T-helper 2 cell treated with Interferon-gamma antibody and Interleukin-4, amounts not matched to agents 5 μg/mL and 100 μg/mL, for 36 hours (primary cell): ENCODE results near the gene BLCAP.
"Not testable (repeated sequence)": the region's sequence is repeated elsewhere in the genome, so short reads cannot be mapped to it uniquely, and the experiment has no call there.

ENCODE experiments used
- DNase-seq: peaks from one replicate; pipeline ENCODE4 v3.0.0; 2021; ENCODE audit warnings: low spot score
- H3K27ac Mint-ChIP-seq: one replicate; pipeline ENCODE4 v1.8.0; 2021; ENCODE audit warnings: mild to moderate bottlenecking, mixed read lengths
- H3K27me3 Mint-ChIP-seq: one replicate; pipeline ENCODE4 v1.8.0; 2021; ENCODE audit warnings: low read depth, mixed read lengths
- H3K36me3 Mint-ChIP-seq: one replicate; pipeline ENCODE4 v1.8.0; 2021; ENCODE audit warnings: low read depth, mixed read lengths
- H3K4me1 Mint-ChIP-seq: one replicate; pipeline ENCODE4 v1.8.0; 2021; ENCODE audit warnings: low read depth, mixed read lengths
- H3K4me3 Mint-ChIP-seq: one replicate; pipeline ENCODE4 v1.8.0; 2022; ENCODE audit warnings: mild to moderate bottlenecking, moderate library complexity, mixed read lengths
- H3K9me3 Mint-ChIP-seq: one replicate; pipeline ENCODE4 v1.8.0; 2021; ENCODE audit warnings: mixed read lengths

BLCAP gene

DNA sequence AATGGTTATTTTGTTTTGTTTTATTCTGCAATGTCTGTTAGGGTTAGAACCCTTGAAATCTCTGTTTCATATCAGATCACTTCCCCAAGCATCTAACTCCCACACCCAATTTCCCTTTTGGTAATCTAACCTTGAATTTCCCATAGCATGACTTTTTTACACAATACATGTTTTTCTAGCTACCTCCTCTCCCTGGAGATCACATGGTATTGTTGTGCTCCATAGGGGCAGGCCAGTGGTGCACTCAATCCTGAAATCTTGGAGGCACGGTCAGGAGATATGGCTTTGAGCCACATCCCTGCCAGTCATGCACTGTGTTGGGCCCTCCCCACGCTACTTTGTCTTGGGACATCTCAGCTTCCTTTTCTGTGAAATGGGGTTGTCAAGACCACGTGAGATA, 43.3 kb downstream of the BLCAP start:
- H3K27me3 Mint-ChIP-seq = peaks cover 3% of the 10 kb centered on the region
- no peaks in the 10 kb centered on the region for H3K36me3 Mint-ChIP-seq
- no peaks in the 10 kb centered on the region for H3K9me3 Mint-ChIP-seq
- DNase-seq = no peak
- H3K27ac Mint-ChIP-seq = no peak overlapping the region
- H3K4me1 Mint-ChIP-seq = peaks cover 5% of the 10 kb centered on the region
- H3K4me3 Mint-ChIP-seq = no peak overlapping the region

DNA sequence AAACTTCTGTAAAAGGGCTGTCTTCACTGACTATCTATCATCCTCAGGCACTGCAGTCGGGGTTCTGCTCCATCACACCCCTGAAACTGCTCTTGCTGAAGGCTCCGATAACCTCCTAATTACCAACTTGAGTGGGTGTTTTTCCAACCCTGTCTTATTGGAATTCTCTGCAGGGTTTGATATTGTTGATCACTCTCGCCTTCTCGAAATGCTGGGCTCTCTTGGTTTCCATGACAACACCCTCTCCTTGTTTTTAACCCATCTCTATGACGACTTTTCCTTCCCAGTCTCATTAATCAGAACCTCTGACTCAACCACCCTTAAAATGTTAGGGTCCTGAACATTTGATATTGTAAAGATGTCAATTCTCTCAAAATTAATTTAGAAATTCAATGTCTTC, 46.1 kb downstream of the BLCAP start:
- no peak for DNase-seq
- Mint-ChIP-seq H3K36me3 (no peaks in the 10 kb centered on the region), H3K4me1 (peaks cover 5% of the 10 kb centered on the region), H3K4me3 (no peak overlapping the region), H3K9me3 (no peaks in the 10 kb centered on the region), H3K27me3 (peaks cover 7% of the 10 kb centered on the region), H3K27ac (no peak overlapping the region)

DNA sequence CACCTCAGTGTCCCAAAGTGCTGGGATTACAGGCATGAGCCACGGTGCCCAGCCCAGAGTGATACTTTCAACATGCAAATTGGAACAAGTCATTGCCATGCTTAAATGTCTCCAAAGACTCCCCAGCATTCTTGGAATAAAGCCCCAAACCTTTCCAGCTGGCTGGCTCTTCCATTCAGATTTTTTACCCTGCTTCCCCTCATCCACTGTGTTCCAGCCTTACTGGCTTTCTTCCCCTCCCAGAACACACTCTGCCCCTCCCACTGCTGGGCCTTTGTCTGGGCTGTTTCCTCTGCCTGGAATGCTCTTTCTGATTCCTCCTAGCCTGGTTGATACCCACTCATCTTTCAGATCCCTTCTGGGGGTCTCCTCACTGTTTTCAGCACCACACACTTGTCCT, 46.8 kb downstream of the BLCAP start:
- Mint-ChIP-seq H3K36me3 (no peaks in the 10 kb centered on the region), H3K4me1 (peaks cover 5% of the 10 kb centered on the region), H3K27ac (no peak overlapping the region), H3K27me3 (peaks cover 12% of the 10 kb centered on the region), H3K9me3 (no peaks in the 10 kb centered on the region), H3K4me3 (no peak overlapping the region)
- no peak for DNase-seq

DNA sequence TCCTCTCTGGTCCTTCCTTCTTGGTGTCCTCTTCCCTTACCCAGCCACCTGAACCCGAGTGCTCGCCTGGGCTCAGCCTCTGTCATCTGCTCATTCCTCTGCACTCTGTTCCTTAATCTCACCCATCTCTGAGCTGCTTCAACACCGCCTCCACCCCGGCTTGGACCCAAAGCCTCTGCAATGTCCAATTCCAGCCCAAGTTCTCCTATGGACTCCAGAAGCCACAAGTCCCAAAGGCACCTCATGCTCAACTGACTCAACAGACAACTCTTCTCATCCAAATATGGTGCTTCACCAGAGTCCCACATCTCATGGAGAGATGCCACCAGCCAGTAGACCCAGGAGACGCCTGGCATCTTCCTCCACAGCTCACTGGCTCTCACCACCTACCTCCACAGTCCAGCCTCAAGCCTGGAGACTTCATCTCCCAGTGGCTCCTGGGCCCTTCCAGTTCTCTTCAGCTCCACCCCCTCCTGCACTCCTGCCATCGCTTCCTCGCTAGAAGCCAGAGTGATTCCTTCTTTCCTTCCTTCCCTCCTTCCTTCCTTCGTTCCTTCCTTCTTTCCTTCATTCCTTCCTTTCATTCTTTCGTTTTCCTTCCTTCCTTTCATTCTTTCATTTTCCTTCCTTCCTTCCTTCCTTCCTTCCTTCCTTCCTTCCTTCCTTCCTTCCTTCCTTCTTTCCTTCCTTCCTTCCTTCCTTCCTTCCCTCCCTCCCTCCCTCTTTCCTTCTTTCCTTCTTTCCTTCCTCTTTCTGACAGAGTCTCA, 47.6 kb downstream of the BLCAP start:
- Mint-ChIP-seq H3K9me3 (no peaks in the 10 kb centered on the region), H3K4me3 (no peak overlapping the region), H3K36me3 (no peaks in the 10 kb centered on the region), H3K27ac (no peak overlapping the region), H3K27me3 (peaks cover 18% of the 10 kb centered on the region), H3K4me1 (peaks cover 5% of the 10 kb centered on the region)
- DNase-seq = no peak

DNA sequence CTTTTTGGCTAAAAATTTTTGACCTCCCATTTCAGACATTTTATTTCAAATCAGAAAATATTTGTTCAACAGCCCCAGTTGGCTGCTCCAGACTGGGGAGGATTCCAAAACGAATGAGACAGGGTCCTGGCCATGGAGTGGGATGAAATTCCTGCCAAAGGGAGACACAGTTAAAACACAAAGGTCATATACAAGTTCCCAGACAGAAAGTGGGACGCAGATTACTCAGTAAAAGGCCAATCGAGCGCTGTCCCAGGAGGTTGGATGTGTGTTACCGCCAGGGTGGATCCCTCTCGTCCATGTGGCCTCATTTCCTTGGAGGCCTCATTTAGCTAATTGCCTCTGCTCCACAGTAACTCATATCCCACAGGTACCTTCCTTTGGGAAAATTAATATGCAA, 48.4 kb downstream of the BLCAP start:
- Mint-ChIP-seq H3K27ac (no peak overlapping the region), H3K36me3 (no peaks in the 10 kb centered on the region), H3K4me1 (peaks cover 3% of the 10 kb centered on the region), H3K9me3 (no peaks in the 10 kb centered on the region), H3K4me3 (no peak overlapping the region), H3K27me3 (peaks cover 16% of the 10 kb centered on the region)
- no peak for DNase-seq

DNA sequence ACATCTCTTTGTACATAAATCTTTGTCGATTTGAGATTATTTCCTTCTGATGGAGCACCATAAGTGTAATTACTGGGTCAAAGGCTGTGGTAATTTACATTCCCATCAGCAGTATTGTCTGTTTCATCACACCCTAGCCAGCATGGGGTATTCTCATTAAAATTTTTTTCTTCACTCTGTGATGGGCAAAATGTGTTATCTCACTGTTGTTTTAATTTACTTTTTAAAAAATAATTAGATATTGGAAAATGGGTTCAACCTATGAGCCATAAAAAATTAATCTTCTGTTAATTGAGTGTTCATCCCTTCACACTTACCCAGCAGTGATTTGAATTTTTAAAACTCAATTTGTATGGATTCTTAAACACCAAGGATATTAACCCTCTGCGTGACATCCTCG, 50.6 kb downstream of the BLCAP start:
- no peak for DNase-seq
- Mint-ChIP-seq H3K9me3 (no peaks in the 10 kb centered on the region), H3K4me1 (no peaks in the 10 kb centered on the region), H3K36me3 (no peaks in the 10 kb centered on the region), H3K4me3 (no peak overlapping the region), H3K27ac (no peak overlapping the region), H3K27me3 (peaks cover 16% of the 10 kb centered on the region)

DNA sequence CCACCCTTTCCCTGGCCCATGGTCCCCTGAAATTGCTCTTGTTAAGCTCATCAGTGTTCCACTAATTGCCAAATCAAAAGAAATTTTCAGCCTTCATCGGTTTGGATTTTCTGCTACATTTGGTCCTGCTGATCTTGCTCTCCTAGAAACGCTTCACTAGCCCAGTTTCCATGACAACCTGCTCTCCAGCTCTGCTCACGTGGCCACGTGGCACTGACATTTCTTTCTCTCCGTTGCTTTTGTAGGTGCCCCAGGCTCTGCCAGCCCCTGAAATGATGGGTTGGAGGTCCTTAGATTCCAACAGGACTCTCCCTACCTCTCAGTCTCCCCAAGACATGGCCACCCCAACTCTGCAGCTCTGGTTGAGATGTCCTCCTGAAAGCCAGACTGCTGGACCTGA, 52.4 kb downstream of the BLCAP start:
- H3K27me3 Mint-ChIP-seq = peaks cover 16% of the 10 kb centered on the region
- H3K4me3 Mint-ChIP-seq = no peak overlapping the region
- no peaks in the 10 kb centered on the region for H3K9me3 Mint-ChIP-seq
- DNase-seq = no peak
- no peaks in the 10 kb centered on the region for H3K36me3 Mint-ChIP-seq
- no peaks in the 10 kb centered on the region for H3K4me1 Mint-ChIP-seq
- no peak overlapping the region for H3K27ac Mint-ChIP-seq

DNA sequence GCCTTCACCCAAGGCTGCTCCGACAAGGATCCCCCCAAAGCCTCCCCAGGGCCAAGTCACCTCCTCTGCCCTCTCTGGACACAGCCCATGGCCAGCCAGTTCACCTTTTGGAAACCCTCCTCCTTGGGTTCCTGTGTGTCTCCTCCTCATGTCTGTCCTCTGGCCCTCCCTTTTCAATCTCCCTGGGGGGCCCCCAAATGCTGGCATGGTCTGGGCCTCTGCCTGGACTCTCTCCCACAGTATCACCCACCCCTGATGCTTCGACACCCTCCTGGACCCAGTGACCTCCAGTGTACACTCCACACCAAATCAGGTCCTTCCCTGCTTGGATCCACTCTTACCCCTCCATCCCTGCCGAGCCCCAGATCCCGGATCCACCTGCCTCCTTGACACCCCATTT, 53.3 kb downstream of the BLCAP start:
- H3K27me3 Mint-ChIP-seq = peaks cover 16% of the 10 kb centered on the region
- no peak overlapping the region for H3K27ac Mint-ChIP-seq
- no peak overlapping the region for H3K4me3 Mint-ChIP-seq
- H3K4me1 Mint-ChIP-seq = no peaks in the 10 kb centered on the region
- DNase-seq = no peak
- H3K9me3 Mint-ChIP-seq = no peaks in the 10 kb centered on the region
- no peaks in the 10 kb centered on the region for H3K36me3 Mint-ChIP-seq

DNA sequence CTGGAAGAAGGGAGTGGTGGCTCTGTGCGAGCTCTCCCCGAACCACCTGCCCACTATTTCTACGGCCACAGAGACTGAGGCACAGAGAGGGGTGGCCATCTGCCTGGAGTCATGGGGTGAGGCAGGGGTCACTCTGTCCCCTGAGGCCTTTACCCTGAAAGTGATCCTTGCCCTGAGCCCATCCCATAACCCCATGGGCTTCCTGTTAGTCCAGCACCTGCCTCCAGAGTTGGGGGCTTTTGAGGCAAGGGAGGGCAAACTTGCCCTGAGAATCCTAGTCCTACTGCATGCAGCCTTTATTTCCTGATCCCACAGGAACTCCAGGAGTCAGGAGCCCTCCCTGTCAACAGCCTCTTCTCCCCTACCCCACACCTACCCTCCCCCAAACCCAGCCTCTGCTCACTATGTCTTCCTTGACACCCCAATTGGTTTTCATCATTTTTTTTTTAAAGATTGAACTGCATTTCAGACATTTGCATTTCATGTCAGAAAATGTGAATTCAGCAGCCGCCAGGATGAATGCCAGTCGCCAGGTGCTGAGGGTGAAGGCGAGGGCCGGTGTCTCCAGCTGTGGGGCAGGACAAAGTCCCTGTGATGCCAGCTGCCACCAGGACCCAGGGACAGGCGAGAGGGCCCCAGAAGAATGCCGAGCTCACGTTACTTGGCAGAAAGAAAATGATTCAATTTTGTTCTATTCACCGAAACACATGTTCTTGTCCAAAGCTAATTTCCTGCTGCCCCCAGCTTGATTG, 54.3 kb downstream of the BLCAP start:
- no peak for DNase-seq
- H3K36me3 Mint-ChIP-seq = no peaks in the 10 kb centered on the region
- no peaks in the 10 kb centered on the region for H3K4me1 Mint-ChIP-seq
- H3K27me3 Mint-ChIP-seq = peaks cover 16% of the 10 kb centered on the region
- H3K4me3 Mint-ChIP-seq = no peak overlapping the region
- no peak overlapping the region for H3K27ac Mint-ChIP-seq
- no peaks in the 10 kb centered on the region for H3K9me3 Mint-ChIP-seq

DNA sequence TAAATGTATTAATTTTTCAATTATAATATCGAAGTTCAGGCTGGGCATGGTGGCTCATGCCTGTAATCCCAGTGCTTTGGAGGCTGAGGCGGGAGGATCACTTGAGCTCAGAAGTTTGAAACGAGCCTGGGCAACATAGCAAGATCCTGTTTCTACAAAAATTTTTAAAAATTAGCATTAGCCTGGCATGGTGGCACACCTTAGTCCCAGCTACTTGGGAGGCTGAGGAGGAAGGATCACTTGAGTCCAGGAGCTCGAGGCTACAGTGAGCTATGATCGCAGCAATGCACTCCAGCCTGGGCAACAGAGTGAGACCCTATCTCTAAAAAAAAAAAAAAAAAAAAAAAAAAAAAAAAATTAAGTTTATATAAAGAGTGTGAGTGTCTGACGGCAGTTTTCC, 55.2 kb downstream of the BLCAP start:
- not testable (repeated sequence) for H3K4me1 Mint-ChIP-seq, H3K36me3 Mint-ChIP-seq, H3K4me3 Mint-ChIP-seq, DNase-seq, H3K27ac Mint-ChIP-seq, H3K9me3 Mint-ChIP-seq
- peaks cover 16% of the 10 kb centered on the region for H3K27me3 Mint-ChIP-seq

DNA sequence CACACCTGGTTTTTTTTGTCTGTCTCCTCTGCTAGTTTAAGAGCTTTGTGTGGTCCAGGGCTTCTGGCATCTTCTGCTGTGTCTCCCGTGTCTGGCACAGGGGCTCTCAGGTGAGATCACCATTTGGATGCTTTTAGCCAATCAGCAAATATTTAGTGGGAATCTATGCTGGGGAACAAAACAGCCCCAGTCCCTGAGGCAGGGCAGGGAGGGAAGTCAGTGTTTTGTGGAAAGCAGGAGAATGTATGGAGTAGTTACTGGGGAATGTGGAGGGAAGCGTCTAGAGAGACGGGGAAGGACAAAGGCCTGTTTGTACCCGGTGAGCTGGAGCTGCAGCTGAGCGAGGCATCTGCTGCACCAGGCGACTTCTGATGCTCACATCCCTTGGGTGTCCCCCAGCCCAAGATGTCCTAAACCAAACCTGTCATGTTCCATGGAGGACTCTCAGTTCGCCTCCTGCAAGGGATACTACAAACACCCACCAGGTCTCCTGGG, 55.9 kb downstream of the BLCAP start:
- no peaks in the 10 kb centered on the region for H3K9me3 Mint-ChIP-seq

DNA sequence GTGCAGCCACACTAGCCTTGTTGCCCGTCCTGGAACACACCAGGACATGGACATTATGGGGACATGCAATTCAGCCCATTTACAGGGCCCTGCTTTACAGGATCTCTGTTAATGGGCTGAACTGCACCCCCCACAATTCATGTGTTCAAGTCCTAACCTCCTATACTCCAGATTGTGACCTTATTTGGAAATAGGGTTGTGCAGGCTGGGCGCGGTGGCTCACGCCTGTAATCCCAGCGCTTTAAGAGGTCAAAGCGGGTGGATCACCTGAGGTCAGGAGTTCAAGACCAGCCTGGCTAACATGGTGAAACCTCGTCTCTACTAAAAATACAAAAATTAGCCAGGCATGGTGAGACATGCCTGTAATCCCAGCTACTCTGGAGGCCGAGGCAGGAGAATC, 57.5 kb downstream of the BLCAP start:
- H3K27me3 Mint-ChIP-seq, DNase-seq, H3K36me3 Mint-ChIP-seq, H3K4me3 Mint-ChIP-seq, H3K4me1 Mint-ChIP-seq, H3K9me3 Mint-ChIP-seq, H3K27ac Mint-ChIP-seq: not testable (repeated sequence)

More for the DNA sequence above, 55.9 kb downstream of the BLCAP start:
- no peaks in the 10 kb centered on the region for H3K4me1 Mint-ChIP-seq
- H3K4me3 Mint-ChIP-seq = no peak overlapping the region
- H3K27ac Mint-ChIP-seq = no peak overlapping the region
- H3K36me3 Mint-ChIP-seq = no peaks in the 10 kb centered on the region
- peaks cover 15% of the 10 kb centered on the region for H3K27me3 Mint-ChIP-seq
- DNase-seq = no peak

DNA sequence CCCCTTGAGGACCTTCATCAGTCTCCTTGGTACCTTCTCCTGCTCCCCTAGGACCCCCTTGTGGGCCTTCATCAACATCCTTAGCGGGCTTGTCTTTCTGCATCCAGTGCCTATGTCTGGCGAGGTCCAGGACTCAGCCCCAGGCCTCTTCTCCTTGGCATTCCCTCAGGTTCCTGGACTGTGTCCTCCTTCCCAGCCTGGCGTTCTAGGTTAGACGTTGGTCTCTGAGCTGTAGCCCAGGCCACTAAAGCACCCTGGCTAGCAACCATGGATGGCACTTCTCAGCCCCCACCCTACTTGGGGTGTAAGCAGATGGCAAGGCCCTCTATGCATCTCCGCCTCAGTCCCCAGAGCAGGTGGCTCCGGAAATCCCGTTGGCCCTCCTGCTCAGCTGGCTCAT, 58.1 kb downstream of the BLCAP start:
- Mint-ChIP-seq H3K36me3 (no peaks in the 10 kb centered on the region), H3K27me3 (no peaks in the 10 kb centered on the region), H3K27ac (no peak overlapping the region), H3K9me3 (no peaks in the 10 kb centered on the region), H3K4me1 (no peaks in the 10 kb centered on the region), H3K4me3 (no peak overlapping the region)
- DNase-seq = no peak

DNA sequence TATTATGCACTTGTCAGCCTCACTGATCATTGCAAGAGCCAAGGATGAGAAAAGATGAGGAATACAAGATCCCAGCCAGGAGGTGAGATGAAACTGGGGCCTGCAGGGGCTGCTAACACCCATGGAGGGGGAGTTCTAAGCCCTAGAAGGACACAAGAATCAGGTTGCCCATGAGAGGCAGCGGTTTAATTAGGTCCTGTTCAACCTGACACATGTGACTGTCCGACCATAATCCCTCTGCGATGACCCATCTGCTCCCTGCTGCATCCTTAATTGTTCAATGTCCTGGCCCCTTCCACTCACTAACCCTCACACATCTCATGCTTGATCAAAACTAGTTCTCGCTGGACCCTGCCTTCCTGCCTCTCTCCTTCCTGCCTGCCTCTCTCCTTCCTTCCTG, 58.8 kb downstream of the BLCAP start:
- H3K36me3 Mint-ChIP-seq = no peaks in the 10 kb centered on the region
- no peak for DNase-seq
- no peaks in the 10 kb centered on the region for H3K4me1 Mint-ChIP-seq
- H3K9me3 Mint-ChIP-seq = no peaks in the 10 kb centered on the region
- H3K27me3 Mint-ChIP-seq = peaks cover 4% of the 10 kb centered on the region
- no peak overlapping the region for H3K4me3 Mint-ChIP-seq
- H3K27ac Mint-ChIP-seq = no peak overlapping the region
